Type B pancreatic cell (in vitro differentiated cells): ENCODE measurements around the gene TMIGD3. TPM values are rescaled to one million over a fixed set of nuclear protein-coding genes. Genes with fewer than 3 reads are reported as not detected.

Experiments
- DNase-seq: peaks from one replicate; pipeline ENCODE4 v3.0.0; 2021; ENCODE audit warnings: mixed read lengths; ENCODE audit not compliant: unreplicated experiment; ENCODE audit errors: extremely low spot score
- H3K27ac Mint-ChIP-seq: 2 replicates; pipeline ENCODE4 v1.8.0; 2021; ENCODE audit warnings: mild to moderate bottlenecking, mixed read lengths
- H3K27me3 Mint-ChIP-seq: 2 replicates; pipeline ENCODE4 v1.8.0; 2021; ENCODE audit warnings: mixed read lengths
- H3K36me3 Mint-ChIP-seq: 2 replicates; pipeline ENCODE4 v1.8.0; 2021; ENCODE audit warnings: mixed read lengths
- H3K4me1 Mint-ChIP-seq: one replicate; pipeline ENCODE4 v1.8.0; 2021; ENCODE audit warnings: mixed read lengths; ENCODE audit not compliant: unreplicated experiment
- H3K4me3 Mint-ChIP-seq: 2 replicates; pipeline ENCODE4 v1.8.0; 2021; ENCODE audit warnings: mild to moderate bottlenecking, mixed read lengths
- H3K9me3 Mint-ChIP-seq: 2 replicates; pipeline ENCODE4 v1.8.0; 2021; ENCODE audit warnings: mixed read lengths
- CTCF ChIP-seq: fragments of 200-600 bp; sonication (generic); conservative IDR thresholded peaks from 2 replicates; pipeline ENCODE4 v1.5.0; 2021; ENCODE audit warnings: antibody characterized with exemption, mild to moderate bottlenecking
- total RNA-seq: library from RNA; stranded (reverse); gene quantifications from 2 replicates; pipeline ENCODE4 v1.2.1, GENCODE V29; 2021; ENCODE audit warnings: low replicate concordance

Gene TMIGD3
- total RNA-seq, 1 donor from 2014 or later: not detected

- H3K27me3 Mint-ChIP-seq: peaks cover 7% of the 10 kb centered on the region
- no peak for TF ChIP-seq CTCF
- H3K4me1 Mint-ChIP-seq: peaks cover 4% of the 10 kb centered on the region
- DNase-seq: no peak
- no peaks in the 10 kb centered on the region for H3K36me3 Mint-ChIP-seq
- no peak overlapping the region for H3K4me3 Mint-ChIP-seq
- no peaks in the 10 kb centered on the region for H3K9me3 Mint-ChIP-seq
- no peak overlapping the region for H3K27ac Mint-ChIP-seq
These were observed 17.0 kb downstream of the TMIGD3 start for GRCh38 chr1:111486431-111486830.

- Mint-ChIP-seq H3K27me3 (peaks cover 7% of the 10 kb centered on the region), H3K4me3 (no peak overlapping the region), H3K36me3 (no peaks in the 10 kb centered on the region), H3K4me1 (peaks cover 5% of the 10 kb centered on the region), H3K27ac (no peak overlapping the region), H3K9me3 (no peaks in the 10 kb centered on the region)
- no peak for DNase-seq
- no peak for TF ChIP-seq CTCF
These were observed 18.9 kb downstream of the TMIGD3 start for GRCh38 chr1:111484391-111485026.

- no peak for DNase-seq
- no peaks in the 10 kb centered on the region for H3K36me3 Mint-ChIP-seq
- no peak overlapping the region for H3K27ac Mint-ChIP-seq
- TF ChIP-seq CTCF: no peak
- peaks cover 5% of the 10 kb centered on the region for H3K4me1 Mint-ChIP-seq
- H3K4me3 Mint-ChIP-seq: no peak overlapping the region
- no peaks in the 10 kb centered on the region for H3K9me3 Mint-ChIP-seq
- peaks cover 7% of the 10 kb centered on the region for H3K27me3 Mint-ChIP-seq
These were observed 19.6 kb downstream of the TMIGD3 start for GRCh38 chr1:111483876-111484275.

GRCh38 chr1:111483166-111483565 is 20.3 kb downstream of the TMIGD3 start:
- peaks cover 5% of the 10 kb centered on the region for H3K4me1 Mint-ChIP-seq
- no peak overlapping the region for H3K4me3 Mint-ChIP-seq
- no peak for TF ChIP-seq CTCF
- no peaks in the 10 kb centered on the region for H3K9me3 Mint-ChIP-seq
- no peak overlapping the region for H3K27ac Mint-ChIP-seq
- peaks cover 4% of the 10 kb centered on the region for H3K27me3 Mint-ChIP-seq
- no peaks in the 10 kb centered on the region for H3K36me3 Mint-ChIP-seq
- DNase-seq: no peak

- H3K4me3 Mint-ChIP-seq: no peak overlapping the region
- H3K27ac Mint-ChIP-seq: no peak overlapping the region
- H3K27me3 Mint-ChIP-seq: no peaks in the 10 kb centered on the region
- peak; percentile 78 for TF ChIP-seq CTCF
- H3K36me3 Mint-ChIP-seq: no peaks in the 10 kb centered on the region
- no peak for DNase-seq
- peaks cover 5% of the 10 kb centered on the region for H3K4me1 Mint-ChIP-seq
- no peaks in the 10 kb centered on the region for H3K9me3 Mint-ChIP-seq
These were observed 21.8 kb downstream of the TMIGD3 start for GRCh38 chr1:111481387-111482221.
